Psoas muscle (tissue), 8 donors: Measurements from ENCODE around the gene ANO1. TPM values are rescaled to one million over a fixed set of nuclear protein-coding genes. Genes with fewer than 3 reads are reported as not detected.
A peak's percentile ranks its signal among the peaks of the same experiment; 100 is the strongest.

Experiments used
- ATAC-seq, 4 donors: fragments of 200-7000 bp; cut with Tn5 transposase; one replicate each; pipeline ENCODE4 v1.9.1; 2020; ENCODE audit warnings: moderate library complexity in 3 of 4, mild to moderate bottlenecking in 2 of 4
- DNase-seq, 2 donors: peaks; one replicate each; pipeline ENCODE4 v3.0.0-alpha.2; 2020
- H3K27ac ChIP-seq: fragments of 200-600 bp; one replicate; pipeline ENCODE4 v1.8.0; 2022
- H3K27me3 ChIP-seq, 3 donors: fragments of 200-600 bp in 1 of 3; one replicate each; pipeline versions ENCODE4 v1.6.1 to v1.8.0; 2013 to 2022; ENCODE audit warnings: low read length in 2 of 3, mild to moderate bottlenecking in 2 of 3, moderate library complexity in 1 of 3; ENCODE audit not compliant: insufficient read depth in 3 of 3
- H3K36me3 ChIP-seq, 2 donors: fragments of 200-600 bp in 1 of 2; one replicate each; pipeline versions ENCODE4 v1.6.1 to v1.8.0; 2013 to 2022; ENCODE audit warnings: low read depth in 1 of 2, mild to moderate bottlenecking in 1 of 2, moderate library complexity in 1 of 2; ENCODE audit not compliant: insufficient read depth in 1 of 2
- H3K4me1 ChIP-seq: fragments of 200-600 bp; one replicate; pipeline ENCODE4 v1.8.0; 2022
- H3K4me3 ChIP-seq: fragments of 200-600 bp; one replicate; pipeline ENCODE4 v1.8.0; 2022; ENCODE audit warnings: mild to moderate bottlenecking
- H3K9me3 ChIP-seq: fragments of 200-600 bp; one replicate; pipeline ENCODE4 v1.8.0; 2022
- WGBS, 3 donors: extraction: QIAGEN DNeasy Blood & Tissue Kit; methylation state at CpG; one replicate each; pipeline versions ENCODE4 v1.1.6 to v1.1.7; 2013; 5-methylcytosine and 5-hydroxymethylcytosine counted together
- intact Hi-C, 2 donors: fragments of 100-400 bp; cut with DNase I; formaldehyde crosslinking; loops; one replicate each; pipeline versions ENCODE4 v1.11.0 to v1.14.2; 2022
- polyA plus RNA-seq, 3 donors: library from polyadenylated mRNA; stranded (reverse); fragments of 200-250 nt; gene quantifications; one replicate each; pipeline ENCODE4 v1.2.3, GENCODE V29; 2013
- total RNA-seq, 4 donors: library from RNA; stranded (reverse); fragmentation: NEBNext Ultra II Directional in 2 of 4; extraction: Animal tissue kit (Norgen Biotek cat#: 25700) in 2 of 4; gene quantifications; one replicate each; pipeline versions ENCODE4 v1.2.1 to v1.2.4, GENCODE V29; 2021 to 2023
- TF ChIP-seq, protein P1 (sequence below): fragments of 200-600 bp; IDR thresholded peaks from one replicate; pipeline ENCODE4 v1.8.0; 2022; ENCODE audit warnings: antibody characterized with exemption
- donor health status: healthy with polysubstance abuse.
- donor health status: DM: no; HTN: no; CAD: no; lungs with moderate emphysema.
- donor health status: Bipolar disorder and iron deficiency.
- donor health status: healthy.
- donor health status: DM: yes; HTN: yes; CAD: no.
- donor health status: DM: no; HTN: no; CAD: no.
- donor health status: DM: no; HTN: no; CAD: no.
- donor health status: DM: yes; HTN: yes; CAD: no.

ANO1 gene
- total and polyA plus RNA-seq, 7 donors: 2.2 to 11.3 (median 8.7) TPM

DNA sequence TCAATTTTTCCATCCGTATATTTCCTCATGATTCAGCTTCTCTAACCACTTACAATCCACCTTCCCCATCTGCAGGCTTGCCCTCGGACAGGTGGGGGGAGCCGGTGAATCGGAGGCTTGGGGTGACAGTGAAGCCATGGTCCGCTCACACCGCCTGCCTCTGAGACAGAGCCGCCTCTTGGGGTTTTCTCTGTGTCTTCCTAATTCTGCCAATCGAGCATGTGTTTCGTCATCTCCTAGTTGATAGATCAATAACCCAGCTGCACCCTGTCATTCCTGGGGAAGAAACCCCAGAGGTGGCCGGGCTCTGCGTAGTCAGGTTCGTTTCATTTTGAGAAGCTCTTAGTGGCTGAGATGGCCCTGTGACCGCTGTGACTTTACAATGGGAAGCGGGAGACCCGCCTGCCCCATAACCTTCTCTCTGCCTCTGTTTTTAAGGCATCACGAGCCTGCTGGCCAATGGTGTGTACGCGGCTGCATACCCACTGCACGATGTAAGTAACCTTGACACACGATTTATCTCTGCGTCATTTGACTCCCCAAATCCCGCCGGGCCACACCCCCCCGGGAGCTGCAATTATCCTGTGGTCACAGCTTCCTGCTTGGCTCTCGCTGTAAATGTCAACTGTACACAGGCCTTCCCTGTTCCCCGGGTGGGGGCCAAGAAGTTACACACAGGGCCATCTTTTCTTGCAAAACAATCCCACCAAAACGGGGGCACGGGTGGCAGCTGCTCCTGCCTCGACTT, 33.3 kb downstream of the ANO1 start:
- intact Hi-C loops: no loop called here
- peak; percentile 72 to 86 (median 82) for ATAC-seq
- WGBS, 3 donors: 33 to 42% (median 38%) methylated on average over 29 of the region's 29 CpGs
- DNase-seq: peak; percentile 64 to 89
- Histone ChIP-seq H3K4me1 (peaks cover 11% of the 10 kb centered on the region), H3K36me3 (no peaks in the 10 kb centered on the region), H3K27ac (peak overlapping the region; percentile 84), H3K9me3 (no peaks in the 10 kb centered on the region), H3K4me3 (peak overlapping the region; percentile 25), H3K27me3 (peaks cover 0 to 3% (median 0%) of the 10 kb centered on the region in 3 donors)
- TF ChIP-seq, protein P1, sequence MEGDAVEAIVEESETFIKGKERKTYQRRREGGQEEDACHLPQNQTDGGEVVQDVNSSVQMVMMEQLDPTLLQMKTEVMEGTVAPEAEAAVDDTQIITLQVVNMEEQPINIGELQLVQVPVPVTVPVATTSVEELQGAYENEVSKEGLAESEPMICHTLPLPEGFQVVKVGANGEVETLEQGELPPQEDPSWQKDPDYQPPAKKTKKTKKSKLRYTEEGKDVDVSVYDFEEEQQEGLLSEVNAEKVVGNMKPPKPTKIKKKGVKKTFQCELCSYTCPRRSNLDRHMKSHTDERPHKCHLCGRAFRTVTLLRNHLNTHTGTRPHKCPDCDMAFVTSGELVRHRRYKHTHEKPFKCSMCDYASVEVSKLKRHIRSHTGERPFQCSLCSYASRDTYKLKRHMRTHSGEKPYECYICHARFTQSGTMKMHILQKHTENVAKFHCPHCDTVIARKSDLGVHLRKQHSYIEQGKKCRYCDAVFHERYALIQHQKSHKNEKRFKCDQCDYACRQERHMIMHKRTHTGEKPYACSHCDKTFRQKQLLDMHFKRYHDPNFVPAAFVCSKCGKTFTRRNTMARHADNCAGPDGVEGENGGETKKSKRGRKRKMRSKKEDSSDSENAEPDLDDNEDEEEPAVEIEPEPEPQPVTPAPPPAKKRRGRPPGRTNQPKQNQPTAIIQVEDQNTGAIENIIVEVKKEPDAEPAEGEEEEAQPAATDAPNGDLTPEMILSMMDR: no peak

- Histone ChIP-seq H3K27me3 (peaks cover 0 to 3% (median 0%) of the 10 kb centered on the region in 3 donors), H3K4me1 (peaks cover 11% of the 10 kb centered on the region), H3K4me3 (peak overlapping the region; percentile 25), H3K36me3 (no peaks in the 10 kb centered on the region), H3K9me3 (no peaks in the 10 kb centered on the region), H3K27ac (peak overlapping the region; percentile 84)
- ATAC-seq: peak; percentile 48 to 66 (median 58)
- intact Hi-C loops: no loop called here
- TF ChIP-seq, protein P1: no peak
- WGBS, 3 donors: 7 to 15% (median 10%) methylated on average over 5 of the region's 5 CpGs
- DNase-seq: no peak
Observed at GRCh38 chr11:70112017-70112434, 33.9 kb downstream of the ANO1 start.

DNA sequence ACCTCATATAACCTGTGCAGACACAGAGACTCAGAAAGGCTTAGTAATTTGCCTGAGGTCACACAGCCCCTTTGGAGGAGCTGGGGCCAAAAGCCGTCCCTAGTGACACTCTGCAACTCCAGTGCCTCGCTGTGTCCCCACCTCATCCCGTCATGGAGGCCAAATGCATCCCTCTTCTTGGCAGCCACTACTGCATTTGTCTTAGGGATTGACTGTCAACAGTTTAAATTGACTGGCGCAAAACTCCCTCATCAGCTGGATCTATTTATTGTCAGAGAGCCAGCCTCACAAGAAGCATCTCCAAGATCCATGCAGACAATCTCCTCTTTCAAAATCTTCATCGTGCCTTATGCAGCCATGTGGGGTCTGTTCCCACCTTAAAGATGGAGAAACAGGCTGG, 35.7 kb downstream of the ANO1 start:
- no peak overlapping the region for H3K4me3 ChIP-seq
- WGBS, 3 donors: 52 to 70% (median 54%) methylated on average over 5 of the region's 5 CpGs
- TF ChIP-seq, protein P1: no peak
- no peaks in the 10 kb centered on the region for H3K9me3 ChIP-seq
- peaks cover 11% of the 10 kb centered on the region for H3K4me1 ChIP-seq
- ATAC-seq (no peak), DNase-seq (no peak)
- peaks cover 0 to 3% (median 0%) of the 10 kb centered on the region in 3 donors for H3K27me3 ChIP-seq
- H3K36me3 ChIP-seq: no peaks in the 10 kb centered on the region
- H3K27ac ChIP-seq: no peak overlapping the region
- intact Hi-C loops: no loop called here

- intact Hi-C loops: no loop called here
- DNase-seq (no peak), ATAC-seq (no peak)
- TF ChIP-seq, protein P1: no peak
- Histone ChIP-seq H3K36me3 (no peaks in the 10 kb centered on the region), H3K27me3 (peaks cover 0 to under 1% (median 0%) of the 10 kb centered on the region in 3 donors), H3K4me3 (no peak overlapping the region), H3K4me1 (peaks cover 8% of the 10 kb centered on the region), H3K9me3 (no peaks in the 10 kb centered on the region), H3K27ac (no peak overlapping the region)
- 91 to 97% (median 93%) methylated on average over 8 of the region's 8 CpGs for WGBS, 3 donors
Observed at GRCh38 chr11:70115778-70116177, 37.7 kb downstream of the ANO1 start.
